Kidney (tissue), 14 donors: ENCODE results near the gene CNOT8. TPM values are rescaled to one million over a fixed set of nuclear protein-coding genes. Genes with fewer than 3 reads are reported as not detected.

Experiments used
- DNase-seq, 5 donors: peaks; one replicate each; pipeline ENCODE4 v3.0.0-alpha.2; 2013 to 2020
- FAIRE-seq: peaks from 2 replicates; lab custom pipeline; 2012; peaks lifted over from hg19 to GRCh38; lab: Jason Lieb, UNC
- H3K27ac ChIP-seq, 2 donors: one replicate each; pipeline ENCODE4 v1.7.0; 2013; ENCODE audit warnings: low read depth in 2 of 2, low read length in 2 of 2, inconsistent platforms in 1 of 2
- H3K27me3 ChIP-seq: one replicate; pipeline ENCODE4 v1.7.1; 2013; ENCODE audit warnings: low read length, inconsistent platforms; ENCODE audit not compliant: control insufficient read depth, insufficient read depth
- H3K36me3 ChIP-seq, 3 donors: one replicate each; pipeline versions ENCODE4 v1.7.0 to v1.7.1; 2013; ENCODE audit warnings: low read length in 3 of 3, control low read depth in 1 of 3, inconsistent platforms in 1 of 3; ENCODE audit not compliant: insufficient read depth in 3 of 3, control insufficient read depth in 2 of 3
- H3K4me1 ChIP-seq, 3 donors: one replicate each; pipeline versions ENCODE4 v1.7.0 to v1.7.1; 2013; ENCODE audit warnings: low read length in 3 of 3, inconsistent platforms in 1 of 3, low read depth in 1 of 3; ENCODE audit not compliant: control insufficient read depth in 2 of 3, insufficient read depth in 2 of 3
- H3K4me3 ChIP-seq, 3 donors: one replicate each; pipeline versions ENCODE4 v1.7.0 to v1.8.1; 2013; ENCODE audit warnings: low read length in 3 of 3, control low read depth in 1 of 3, inconsistent platforms in 1 of 3
- H3K9ac ChIP-seq, 3 donors: one replicate each; pipeline versions ENCODE4 v1.7.0 to v1.7.1; 2013; ENCODE audit warnings: low read length in 3 of 3, control low read depth in 1 of 3, inconsistent platforms in 1 of 3
- H3K9me3 ChIP-seq, 3 donors: one replicate each; pipeline versions ENCODE4 v1.7.0 to v1.7.1; 2013; ENCODE audit warnings: low read length in 3 of 3, control low read depth in 1 of 3, inconsistent platforms in 1 of 3; ENCODE audit not compliant: control insufficient read depth in 2 of 3, insufficient read depth in 1 of 3
- CTCF ChIP-seq: IDR thresholded peaks from 3 replicates; pipeline ENCODE4 v1.5.1; 2012; ENCODE audit warnings: mild to moderate bottlenecking, moderate library complexity, borderline replicate concordance; ENCODE audit not compliant: insufficient read depth; ENCODE audit errors: extremely low read depth
- intact Hi-C: fragments of 100-400 bp; cut with DNase I; formaldehyde crosslinking; loops from one replicate; pipeline ENCODE4 v1.11.1; 2022
- polyA plus RNA-seq: library from polyadenylated mRNA; stranded (reverse); fragments of 350-450 nt; fragmentation: Illumina TruSeq; extraction: RNeasy Lipid Tissue Mini Kit (QIAGEN cat#74804); gene quantifications from one replicate; pipeline ENCODE4 v1.2.3, GENCODE V29; 2014; ENCODE audit warnings: low read depth, low replicate concordance; ENCODE audit not compliant: insufficient read depth
- total RNA-seq: library from RNA; stranded (reverse); fragmentation: NEBNext Ultra II Directional; extraction: Animal tissue kit (Norgen Biotek cat#: 25700); gene quantifications from one replicate; pipeline ENCODE4 v1.2.1, GENCODE V29; 2021
- donor health status: control.
- donor health status: control.
- donor health status: control.
- donor health status: control.
- donor health status: control.
- donor health status: DM: yes; HTN: yes; CAD: no.
- donor health status: Normal renal cell carcinoma (clear cell type).

The CNOT8 gene
- total and polyA plus RNA-seq, 2 donors from 2014 or later = 28.4 to 40.4 TPM

- intact Hi-C loops = no loop called here
- Histone ChIP-seq H3K27me3 (no peaks in the 10 kb centered on the region), H3K4me1 (no peaks in the 10 kb centered on the region), H3K27ac (no peak overlapping the region), H3K9me3 (no peaks in the 10 kb centered on the region), H3K9ac (no peak overlapping the region), H3K36me3 (peaks cover 11 to 25% (median 21%) of the 10 kb centered on the region in 3 donors), H3K4me3 (no peak overlapping the region)
- FAIRE-seq (no peak), DNase-seq (peak in 2 of 5 donors; percentile 15 to 30)
- TF ChIP-seq CTCF = no peak
These were observed 10.3 kb downstream of the CNOT8 start for GRCh38 chr5:154868702-154869101.

GRCh38 chr5:154871734-154872133 is 13.3 kb downstream of the CNOT8 start:
- no peaks in the 10 kb centered on the region for H3K4me1 ChIP-seq
- no peaks in the 10 kb centered on the region for H3K27me3 ChIP-seq
- H3K9ac ChIP-seq = no peak overlapping the region
- no peaks in the 10 kb centered on the region for H3K9me3 ChIP-seq
- TF ChIP-seq CTCF = no peak
- FAIRE-seq (no peak), DNase-seq (no peak)
- H3K36me3 ChIP-seq = peaks cover 11 to 30% (median 24%) of the 10 kb centered on the region in 3 donors
- H3K27ac ChIP-seq = no peak overlapping the region
- H3K4me3 ChIP-seq = no peak overlapping the region
- intact Hi-C loops = no loop called here

DNA sequence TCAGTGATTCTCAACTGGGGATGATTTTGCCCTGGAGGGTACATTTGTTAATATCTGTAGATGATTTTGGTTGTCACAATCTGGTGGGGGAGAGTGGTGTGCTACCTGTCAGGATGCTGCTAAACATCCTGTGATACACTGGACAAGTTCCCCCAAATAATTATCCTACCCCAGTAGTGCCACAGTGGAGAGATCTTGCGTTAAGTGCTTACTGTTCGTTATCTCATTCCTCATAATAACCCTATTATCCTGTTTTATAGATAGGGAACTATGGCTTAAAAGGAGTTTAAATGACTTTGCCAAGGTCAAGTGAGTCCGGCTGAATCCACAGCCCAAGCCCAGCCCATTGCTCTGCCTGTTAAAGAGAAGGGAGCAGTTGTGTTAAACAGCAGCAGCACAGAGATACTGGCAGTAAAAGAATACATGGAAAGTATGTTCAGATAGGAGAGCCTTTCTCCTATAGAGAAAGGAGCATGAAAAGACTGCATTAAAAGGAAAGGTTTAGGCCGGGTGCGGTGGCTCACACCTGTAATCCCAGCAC is 15.4 kb downstream of the CNOT8 start:
- Histone ChIP-seq H3K36me3 (peaks cover 11 to 26% (median 24%) of the 10 kb centered on the region in 3 donors), H3K4me1 (no peaks in the 10 kb centered on the region), H3K4me3 (no peak overlapping the region), H3K27ac (no peak overlapping the region), H3K9ac (no peak overlapping the region), H3K9me3 (peaks cover 0 to 7% (median 0%) of the 10 kb centered on the region in 3 donors), H3K27me3 (no peaks in the 10 kb centered on the region)
- DNase-seq (no peak), FAIRE-seq (no peak)
- intact Hi-C loops = no loop called here
- TF ChIP-seq CTCF = no peak
